ENCODE results near the gene EYA2. TPM values are rescaled to one million over a fixed set of nuclear protein-coding genes. Genes with fewer than 3 reads are reported as not detected.

The EYA2 gene
- total RNA-seq, 1 donor from 2014 or later, result 1.3 TPM

GRCh38 chr20:46937533-46938226 is 43.0 kb downstream of the EYA2 start:
- H3K9me3 Mint-ChIP-seq, result no peaks in the 10 kb centered on the region
- TF ChIP-seq, protein P1, sequence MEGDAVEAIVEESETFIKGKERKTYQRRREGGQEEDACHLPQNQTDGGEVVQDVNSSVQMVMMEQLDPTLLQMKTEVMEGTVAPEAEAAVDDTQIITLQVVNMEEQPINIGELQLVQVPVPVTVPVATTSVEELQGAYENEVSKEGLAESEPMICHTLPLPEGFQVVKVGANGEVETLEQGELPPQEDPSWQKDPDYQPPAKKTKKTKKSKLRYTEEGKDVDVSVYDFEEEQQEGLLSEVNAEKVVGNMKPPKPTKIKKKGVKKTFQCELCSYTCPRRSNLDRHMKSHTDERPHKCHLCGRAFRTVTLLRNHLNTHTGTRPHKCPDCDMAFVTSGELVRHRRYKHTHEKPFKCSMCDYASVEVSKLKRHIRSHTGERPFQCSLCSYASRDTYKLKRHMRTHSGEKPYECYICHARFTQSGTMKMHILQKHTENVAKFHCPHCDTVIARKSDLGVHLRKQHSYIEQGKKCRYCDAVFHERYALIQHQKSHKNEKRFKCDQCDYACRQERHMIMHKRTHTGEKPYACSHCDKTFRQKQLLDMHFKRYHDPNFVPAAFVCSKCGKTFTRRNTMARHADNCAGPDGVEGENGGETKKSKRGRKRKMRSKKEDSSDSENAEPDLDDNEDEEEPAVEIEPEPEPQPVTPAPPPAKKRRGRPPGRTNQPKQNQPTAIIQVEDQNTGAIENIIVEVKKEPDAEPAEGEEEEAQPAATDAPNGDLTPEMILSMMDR (conservative IDR thresholded peaks at IDR 0.05), result no peak
- H3K27me3 Mint-ChIP-seq (ENCODE audit: low read depth), result no peaks in the 10 kb centered on the region
- no peak overlapping the region for H3K27ac Mint-ChIP-seq (ENCODE audit: unreplicated experiment)
- DNase-seq (ENCODE audit: low read depth, low spot score), result no peak
- peaks cover 19% of the 10 kb centered on the region for H3K4me1 Mint-ChIP-seq
- H3K4me3 Mint-ChIP-seq, result no peak overlapping the region
- no peaks in the 10 kb centered on the region for H3K36me3 Mint-ChIP-seq (ENCODE audit: low read depth)

- TF ChIP-seq, protein P1 (conservative IDR thresholded peaks at IDR 0.05), result no peak
- H3K27me3 Mint-ChIP-seq (ENCODE audit: low read depth), result no peaks in the 10 kb centered on the region
- peaks cover 19% of the 10 kb centered on the region for H3K4me1 Mint-ChIP-seq
- H3K36me3 Mint-ChIP-seq (ENCODE audit: low read depth), result no peaks in the 10 kb centered on the region
- no peak for DNase-seq (ENCODE audit: low read depth, low spot score)
- H3K9me3 Mint-ChIP-seq, result no peaks in the 10 kb centered on the region
- H3K4me3 Mint-ChIP-seq, result no peak overlapping the region
- H3K27ac Mint-ChIP-seq (ENCODE audit: unreplicated experiment), result peak overlapping the region; percentile 54
These were observed 43.8 kb downstream of the EYA2 start for GRCh38 chr20:46938434-46938833.

- no peak for DNase-seq (ENCODE audit: low read depth, low spot score)
- TF ChIP-seq, protein P1 (conservative IDR thresholded peaks at IDR 0.05), result peak; percentile 52
- no peaks in the 10 kb centered on the region for H3K36me3 Mint-ChIP-seq (ENCODE audit: low read depth)
- no peak overlapping the region for H3K4me3 Mint-ChIP-seq
- no peak overlapping the region for H3K27ac Mint-ChIP-seq (ENCODE audit: unreplicated experiment)
- no peaks in the 10 kb centered on the region for H3K9me3 Mint-ChIP-seq
- no peaks in the 10 kb centered on the region for H3K27me3 Mint-ChIP-seq (ENCODE audit: low read depth)
- peaks cover 19% of the 10 kb centered on the region for H3K4me1 Mint-ChIP-seq
These were observed 44.7 kb downstream of the EYA2 start for GRCh38 chr20:46939031-46939965.

- TF ChIP-seq, protein P1 (conservative IDR thresholded peaks at IDR 0.05), result no peak
- Mint-ChIP-seq H3K27ac (ENCODE audit: unreplicated experiment) (no peak overlapping the region), H3K36me3 (ENCODE audit: low read depth) (no peaks in the 10 kb centered on the region), H3K4me3 (no peak overlapping the region), H3K9me3 (no peaks in the 10 kb centered on the region), H3K4me1 (peaks cover 19% of the 10 kb centered on the region), H3K27me3 (ENCODE audit: low read depth) (no peaks in the 10 kb centered on the region)
- DNase-seq (ENCODE audit: low read depth, low spot score), result no peak
These were observed 46.0 kb downstream of the EYA2 start for GRCh38 chr20:46940616-46941015.

DNA sequence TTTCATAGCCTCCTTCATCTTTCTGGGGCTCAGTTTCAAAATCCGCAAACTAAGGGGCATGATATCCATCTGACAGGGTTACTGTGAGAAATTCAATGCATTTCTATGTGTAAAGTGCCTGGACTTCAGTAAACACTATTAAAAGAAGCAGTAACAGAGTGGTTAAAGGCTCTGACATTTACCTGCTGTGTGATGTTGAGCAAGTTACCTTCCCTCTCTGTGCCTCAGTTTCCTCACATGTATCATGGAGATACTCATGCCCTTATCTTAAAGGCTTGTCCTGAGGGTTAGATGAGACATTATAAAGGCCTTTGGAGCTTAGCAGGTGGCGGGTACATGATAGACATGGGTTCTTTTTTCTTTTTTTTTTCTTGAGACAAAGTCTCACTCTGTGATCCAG is 46.8 kb downstream of the EYA2 start:
- Mint-ChIP-seq H3K4me1 (peaks cover 19% of the 10 kb centered on the region), H3K27me3 (ENCODE audit: low read depth) (no peaks in the 10 kb centered on the region), H3K27ac (ENCODE audit: unreplicated experiment) (no peak overlapping the region), H3K9me3 (no peaks in the 10 kb centered on the region), H3K36me3 (ENCODE audit: low read depth) (no peaks in the 10 kb centered on the region), H3K4me3 (no peak overlapping the region)
- TF ChIP-seq, protein P1 (conservative IDR thresholded peaks at IDR 0.05), result no peak
- no peak for DNase-seq (ENCODE audit: low read depth, low spot score)

Measured in neural crest cell (in vitro differentiated cells).